T47D (cell line): ENCODE measurements around the gene ALX4.

ENCODE experiments used
- DNase-seq, 2 experiments: peaks; one replicate each; pipeline versions ENCODE4 v3.0.0 to v3.0.0-alpha.2; 2011 to 2012; ENCODE audit warnings: low read depth in 1 of 2, low spot score in 1 of 2
- JUND ChIP-seq: IDR thresholded peaks from 2 replicates; pipeline ENCODE4 v1.6.1; 2012; ENCODE audit warnings: low read depth
- in situ Hi-C: cut with HindIII; loops from 2 replicates; pipeline ENCODE4 v1.10.0; 2016; ENCODE audit warnings: low sequenced_read_pairs, low pct_unique_long_range_greater_than_20kb

ALX4 gene

DNA sequence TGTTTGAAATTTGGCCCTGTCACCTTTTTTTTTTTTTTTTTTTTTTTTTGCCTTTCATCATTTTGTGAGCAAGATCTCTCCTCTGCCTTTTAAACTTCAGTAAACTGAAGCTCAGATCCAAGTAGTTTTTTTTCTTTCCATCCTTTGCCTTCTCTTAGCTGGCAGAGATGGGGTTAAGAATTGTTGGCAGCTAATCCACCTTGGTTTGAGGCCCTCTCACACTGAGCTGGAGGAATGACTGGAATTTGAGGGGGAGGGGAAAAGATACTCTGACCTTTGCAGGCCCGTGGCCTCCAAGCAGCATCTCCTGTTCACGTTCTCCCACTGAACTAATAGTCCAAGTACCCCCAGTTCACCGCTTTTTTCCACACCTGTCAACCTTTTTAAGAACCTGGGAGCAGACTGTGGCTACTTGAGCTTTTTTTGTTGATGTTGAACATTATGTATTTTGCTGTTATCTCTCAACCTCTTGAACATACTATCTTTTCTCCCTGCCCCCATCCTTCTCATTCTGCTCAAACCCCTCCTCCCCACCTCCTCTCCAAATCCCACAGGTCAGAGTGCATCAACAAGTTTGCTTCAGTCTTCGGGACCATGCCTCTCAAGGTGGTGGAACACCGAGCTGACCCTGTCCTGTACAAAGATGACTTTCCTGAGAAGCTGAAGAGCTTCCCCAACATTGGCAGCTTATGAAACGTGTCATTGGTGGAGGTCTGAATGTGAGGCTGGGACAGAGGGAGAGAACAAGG lies 66.2 kb downstream of the ALX4 start:
- in situ Hi-C loops: no loop called here
- no peak for TF ChIP-seq JUND
- DNase-seq: peak in 1 of 2 experiments; percentile 70

GRCh38 chr11:44243086-44243485 lies 66.9 kb downstream of the ALX4 start:
- TF ChIP-seq JUND: no peak
- in situ Hi-C loops: no loop called here
- no peak for DNase-seq

DNA sequence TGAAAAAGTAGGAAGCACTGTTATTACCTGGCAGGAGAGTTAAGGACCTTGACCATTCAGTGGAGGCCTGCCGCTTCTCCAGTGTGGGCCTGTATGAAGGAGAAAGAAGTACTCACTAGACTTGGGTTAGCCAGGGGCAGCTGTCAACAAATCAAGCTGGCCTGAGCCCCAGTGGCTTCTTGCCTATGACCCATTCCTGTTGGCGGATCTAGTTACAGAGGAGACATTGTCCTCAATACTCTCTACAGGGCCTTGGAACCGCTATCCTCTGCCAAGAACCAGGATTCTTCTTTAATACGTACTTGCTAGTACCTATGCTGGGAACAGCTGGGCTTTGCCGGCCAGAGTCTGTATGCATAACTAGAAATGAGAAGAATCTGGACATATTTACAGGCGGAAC lies 68.1 kb downstream of the ALX4 start:
- in situ Hi-C loops: no loop called here
- no peak for TF ChIP-seq JUND
- no peak for DNase-seq

- no peak for DNase-seq
- in situ Hi-C loops: no loop called here
- TF ChIP-seq JUND: no peak
Observed at GRCh38 chr11:44237156-44237555, 72.8 kb downstream of the ALX4 start.

GRCh38 chr11:44236296-44236695 lies 73.6 kb downstream of the ALX4 start:
- TF ChIP-seq JUND: no peak
- in situ Hi-C loops: no loop called here
- DNase-seq: no peak

GRCh38 chr11:44235765-44236201 lies 74.2 kb downstream of the ALX4 start:
- TF ChIP-seq JUND: no peak
- in situ Hi-C loops: no loop called here

GRCh38 chr11:44229624-44230023 lies 80.3 kb downstream of the ALX4 start:
- in situ Hi-C loops: no loop called here
- no peak for DNase-seq
- TF ChIP-seq JUND: no peak

More at GRCh38 chr11:44235765-44236201, 74.2 kb downstream of the ALX4 start:
- no peak for DNase-seq

DNA sequence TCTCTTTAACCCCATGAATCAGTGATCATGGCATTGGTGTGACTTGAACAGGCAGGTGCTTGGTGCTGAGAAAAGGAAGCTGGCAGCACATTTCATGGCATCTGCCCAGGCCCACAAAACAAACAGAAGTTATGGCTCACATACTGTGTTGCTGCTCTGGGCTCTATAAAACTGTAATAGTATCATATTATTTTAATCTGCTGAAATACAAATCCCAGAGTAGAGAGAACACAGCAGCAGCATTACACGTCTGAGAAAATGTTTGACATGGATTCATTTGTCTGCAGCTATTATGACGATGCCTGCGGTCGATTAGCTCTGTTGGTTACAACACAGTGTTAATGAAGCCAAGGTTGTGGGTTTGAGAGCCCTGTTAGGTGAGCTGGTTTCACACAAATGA lies 80.8 kb downstream of the ALX4 start:
- in situ Hi-C loops: no loop called here
- no peak for TF ChIP-seq JUND
- DNase-seq: peak in 1 of 2 experiments; percentile 16

- TF ChIP-seq JUND: no peak
- in situ Hi-C loops: no loop called here
- DNase-seq: no peak
Observed at GRCh38 chr11:44228379-44228778, 81.6 kb downstream of the ALX4 start.

- in situ Hi-C loops: no loop called here
- DNase-seq: no peak
- TF ChIP-seq JUND: no peak
Observed at GRCh38 chr11:44226945-44227344, 83.0 kb downstream of the ALX4 start.

GRCh38 chr11:44226490-44226889 lies 83.4 kb downstream of the ALX4 start:
- in situ Hi-C loops: no loop called here
- DNase-seq: no peak
- TF ChIP-seq JUND: no peak

GRCh38 chr11:44224867-44225501 lies 85.0 kb downstream of the ALX4 start:
- DNase-seq: no peak
- no peak for TF ChIP-seq JUND
- in situ Hi-C loops: no loop called here

GRCh38 chr11:44223238-44223637 lies 86.7 kb downstream of the ALX4 start:
- DNase-seq: no peak
- in situ Hi-C loops: no loop called here
- no peak for TF ChIP-seq JUND
